ENCODE data around the gene MPEG1. TPM values are rescaled to one million over a fixed set of nuclear protein-coding genes. Genes with fewer than 3 reads are reported as not detected.

MPEG1 gene
- total RNA-seq, 1 experiment from 2014 or later, result not detected

DNA sequence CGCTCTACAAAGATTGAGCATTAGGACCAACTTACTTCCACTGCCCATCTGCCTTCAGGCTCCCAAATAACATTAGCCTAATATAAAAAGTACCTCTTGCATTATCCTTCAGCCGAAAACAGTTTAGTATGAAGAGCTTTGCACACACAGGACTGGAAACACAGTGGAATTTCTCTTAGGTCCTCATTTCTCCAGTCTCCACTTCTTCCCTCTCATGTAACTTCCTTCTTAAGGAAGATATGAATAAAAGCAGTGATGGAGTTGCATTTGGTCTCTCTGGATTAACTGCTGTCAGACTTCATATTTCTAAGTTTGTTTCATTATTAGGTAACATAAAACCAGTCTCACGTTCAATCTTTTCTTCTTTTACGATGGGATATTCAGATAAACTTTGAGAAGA, 5.6 kb upstream of the MPEG1 start:
- no TSS peak for BruUV-seq (replicated peaks)
- no peaks in the 10 kb centered on the region for H3K36me3 ChIP-seq (ENCODE audit: control insufficient read depth, insufficient read depth, low read length)
- intact Hi-C loops (cut with micrococcal nuclease; ENCODE audit: unreplicated experiment), result no loop called here
- Mint-ChIP-seq H3K4me3 (ENCODE audit: unreplicated experiment) (no peak overlapping the region), H3K27ac (ENCODE audit: unreplicated experiment) (no peak overlapping the region), H3K9me3 (ENCODE audit: unreplicated experiment) (no peaks in the 10 kb centered on the region), H3K36me3 (ENCODE audit: insufficient read depth, unreplicated experiment) (no peaks in the 10 kb centered on the region), H3K27me3 (ENCODE audit: insufficient read depth, unreplicated experiment) (peaks cover 4% of the 10 kb centered on the region), H3K4me1 (ENCODE audit: low read depth, unreplicated experiment) (no peaks in the 10 kb centered on the region)
- no peak for DNase-seq
- no peaks in the 10 kb centered on the region for H3K27me3 ChIP-seq (replicated peaks; ENCODE audit: control insufficient read depth, insufficient read depth, low read length)
- CTCF ChIA-PET, result no interaction called here
- POLR2A ChIA-PET, result no interaction called here
- H3K9me3 ChIP-seq, result no peaks in the 10 kb centered on the region
- TF ChIP-seq, protein P1, sequence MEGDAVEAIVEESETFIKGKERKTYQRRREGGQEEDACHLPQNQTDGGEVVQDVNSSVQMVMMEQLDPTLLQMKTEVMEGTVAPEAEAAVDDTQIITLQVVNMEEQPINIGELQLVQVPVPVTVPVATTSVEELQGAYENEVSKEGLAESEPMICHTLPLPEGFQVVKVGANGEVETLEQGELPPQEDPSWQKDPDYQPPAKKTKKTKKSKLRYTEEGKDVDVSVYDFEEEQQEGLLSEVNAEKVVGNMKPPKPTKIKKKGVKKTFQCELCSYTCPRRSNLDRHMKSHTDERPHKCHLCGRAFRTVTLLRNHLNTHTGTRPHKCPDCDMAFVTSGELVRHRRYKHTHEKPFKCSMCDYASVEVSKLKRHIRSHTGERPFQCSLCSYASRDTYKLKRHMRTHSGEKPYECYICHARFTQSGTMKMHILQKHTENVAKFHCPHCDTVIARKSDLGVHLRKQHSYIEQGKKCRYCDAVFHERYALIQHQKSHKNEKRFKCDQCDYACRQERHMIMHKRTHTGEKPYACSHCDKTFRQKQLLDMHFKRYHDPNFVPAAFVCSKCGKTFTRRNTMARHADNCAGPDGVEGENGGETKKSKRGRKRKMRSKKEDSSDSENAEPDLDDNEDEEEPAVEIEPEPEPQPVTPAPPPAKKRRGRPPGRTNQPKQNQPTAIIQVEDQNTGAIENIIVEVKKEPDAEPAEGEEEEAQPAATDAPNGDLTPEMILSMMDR (IDR thresholded peaks at IDR 0.05; ENCODE audit: insufficient read depth in 1 of 2, low read depth in 1 of 2, low read length in 1 of 2, severe bottlenecking in 1 of 2, unreplicated experiment in 1 of 2), result no peak
- no peak overlapping the region for H3K4me3 ChIP-seq (ENCODE audit: low read depth, low read length)
- H3K4me1 ChIP-seq, result no peaks in the 10 kb centered on the region

DNA sequence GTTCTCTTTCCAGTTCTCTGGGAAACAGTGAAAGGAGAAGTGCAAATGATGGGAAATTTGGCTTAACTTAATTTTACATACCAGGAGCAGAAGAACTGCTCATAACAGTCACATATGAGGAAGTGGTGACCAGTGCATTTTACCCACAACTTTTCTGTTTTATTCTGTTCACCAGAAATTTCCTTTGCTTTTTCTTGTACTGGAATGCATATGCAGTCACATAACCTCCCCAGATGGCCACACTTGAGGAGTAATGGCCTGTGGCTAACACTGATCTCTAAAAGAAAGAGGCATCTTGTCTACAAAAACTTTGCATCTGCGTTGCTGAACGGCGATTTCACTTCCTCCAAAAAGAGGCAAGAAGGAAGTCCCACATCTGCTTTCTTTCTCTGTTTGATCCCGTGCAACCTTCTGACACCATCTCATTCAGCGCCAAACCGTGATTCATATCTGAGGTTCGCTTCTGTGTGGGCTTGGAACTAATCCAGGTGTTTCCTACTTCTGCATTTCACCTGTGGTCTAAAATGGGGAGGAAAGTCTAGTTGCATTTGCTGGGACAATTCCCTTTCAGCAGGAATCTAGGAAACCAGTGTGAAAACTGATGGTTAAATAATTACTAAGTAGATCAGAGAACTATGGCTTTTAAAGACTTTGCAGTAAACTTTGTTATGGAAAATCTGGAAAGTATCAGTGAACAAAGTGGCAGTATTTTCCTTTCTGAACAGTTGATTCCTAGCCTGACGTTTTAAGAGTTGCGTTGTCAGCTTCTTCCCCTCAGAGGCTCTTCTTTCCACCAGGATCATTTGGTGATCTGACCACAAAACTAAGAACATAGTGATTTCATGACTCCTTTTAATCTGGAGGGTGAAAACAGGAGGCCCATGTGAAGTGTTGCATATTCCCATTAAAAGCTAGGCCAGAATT, 4.2 kb upstream of the MPEG1 start:
- no peak for DNase-seq
- H3K27me3 ChIP-seq (replicated peaks; ENCODE audit: control insufficient read depth, insufficient read depth, low read length), result no peaks in the 10 kb centered on the region
- ChIA-PET POLR2A (no interaction called here), CTCF (no interaction called here)
- Mint-ChIP-seq H3K27me3 (ENCODE audit: insufficient read depth, unreplicated experiment) (peaks cover 4% of the 10 kb centered on the region), H3K27ac (ENCODE audit: unreplicated experiment) (no peak overlapping the region), H3K4me3 (ENCODE audit: unreplicated experiment) (no peak overlapping the region), H3K9me3 (ENCODE audit: unreplicated experiment) (no peaks in the 10 kb centered on the region), H3K4me1 (ENCODE audit: low read depth, unreplicated experiment) (no peaks in the 10 kb centered on the region), H3K36me3 (ENCODE audit: insufficient read depth, unreplicated experiment) (no peaks in the 10 kb centered on the region)
- no peaks in the 10 kb centered on the region for H3K4me1 ChIP-seq
- H3K4me3 ChIP-seq (ENCODE audit: low read depth, low read length), result no peak overlapping the region
- H3K9me3 ChIP-seq, result no peaks in the 10 kb centered on the region
- no TSS peak for BruUV-seq (replicated peaks)
- no peaks in the 10 kb centered on the region for H3K36me3 ChIP-seq (ENCODE audit: control insufficient read depth, insufficient read depth, low read length)
- TF ChIP-seq, protein P1 (IDR thresholded peaks at IDR 0.05; ENCODE audit: insufficient read depth in 1 of 2, low read depth in 1 of 2, low read length in 1 of 2, severe bottlenecking in 1 of 2, unreplicated experiment in 1 of 2), result no peak
- intact Hi-C loops (cut with micrococcal nuclease; ENCODE audit: unreplicated experiment), result no loop called here

DNA sequence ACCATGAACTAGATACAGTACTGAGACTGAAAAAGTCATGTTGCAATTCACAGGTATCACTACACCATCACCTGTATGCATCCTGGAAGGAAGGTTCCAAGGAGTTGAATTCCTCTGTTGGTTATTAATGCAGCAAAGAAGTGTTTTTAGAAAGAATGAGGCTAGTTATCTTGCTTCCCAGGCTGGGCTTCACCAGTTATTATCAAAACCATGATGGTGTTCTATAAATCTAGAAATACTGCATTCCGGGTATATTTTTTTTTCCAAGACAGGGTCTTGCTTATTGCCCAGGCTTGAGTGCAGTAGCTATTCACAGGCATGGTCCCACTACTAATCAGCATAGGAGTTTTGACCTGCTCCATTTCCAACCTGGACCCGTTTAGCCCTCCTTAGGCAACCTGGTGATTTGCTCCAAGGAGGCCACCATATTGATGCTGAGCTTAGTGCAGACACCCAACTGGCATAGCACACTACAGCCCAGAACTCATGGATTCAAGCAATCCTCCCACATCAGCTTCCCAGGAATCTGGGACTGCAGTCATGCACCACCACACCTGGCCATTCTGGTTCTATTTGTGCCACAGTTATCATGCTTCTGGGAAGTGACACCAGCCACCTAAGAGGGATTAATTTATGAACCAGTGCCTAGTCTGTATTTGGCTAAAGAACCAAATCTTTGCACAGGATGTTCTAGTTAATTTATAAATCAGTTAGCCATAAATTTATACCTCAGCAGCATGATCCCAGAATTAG, 1.6 kb upstream of the MPEG1 start:
- H3K4me3 ChIP-seq (ENCODE audit: low read depth, low read length), result no peak overlapping the region
- ChIA-PET CTCF (no interaction called here), POLR2A (no interaction called here)
- Mint-ChIP-seq H3K4me1 (ENCODE audit: low read depth, unreplicated experiment) (no peaks in the 10 kb centered on the region), H3K27me3 (ENCODE audit: insufficient read depth, unreplicated experiment) (no peaks in the 10 kb centered on the region), H3K9me3 (ENCODE audit: unreplicated experiment) (no peaks in the 10 kb centered on the region), H3K4me3 (ENCODE audit: unreplicated experiment) (no peak overlapping the region), H3K27ac (ENCODE audit: unreplicated experiment) (no peak overlapping the region), H3K36me3 (ENCODE audit: insufficient read depth, unreplicated experiment) (peaks cover 8% of the 10 kb centered on the region)
- TF ChIP-seq, protein P1 (IDR thresholded peaks at IDR 0.05; ENCODE audit: insufficient read depth in 1 of 2, low read depth in 1 of 2, low read length in 1 of 2, severe bottlenecking in 1 of 2, unreplicated experiment in 1 of 2), result no peak
- no peak for DNase-seq
- H3K27me3 ChIP-seq (replicated peaks; ENCODE audit: control insufficient read depth, insufficient read depth, low read length), result no peaks in the 10 kb centered on the region
- intact Hi-C loops (cut with micrococcal nuclease; ENCODE audit: unreplicated experiment), result no loop called here
- no TSS peak for BruUV-seq (replicated peaks)
- no peaks in the 10 kb centered on the region for H3K36me3 ChIP-seq (ENCODE audit: control insufficient read depth, insufficient read depth, low read length)
- no peaks in the 10 kb centered on the region for H3K4me1 ChIP-seq
- H3K9me3 ChIP-seq, result no peaks in the 10 kb centered on the region

Measured in Caco-2 (cell line).